HG02970 (cell line): ENCODE data around the gene PMIS2.

ENCODE experiments used
- ATAC-seq: cut with Tn5 transposase; IDR thresholded peaks from one replicate; pipeline ENCODE4 v1.9.1; 2021; ENCODE audit warnings: mild to moderate bottlenecking, moderate library complexity, moderate number of reproducible peaks; ENCODE audit not compliant: unreplicated experiment, low FRiP score

Gene PMIS2

DNA sequence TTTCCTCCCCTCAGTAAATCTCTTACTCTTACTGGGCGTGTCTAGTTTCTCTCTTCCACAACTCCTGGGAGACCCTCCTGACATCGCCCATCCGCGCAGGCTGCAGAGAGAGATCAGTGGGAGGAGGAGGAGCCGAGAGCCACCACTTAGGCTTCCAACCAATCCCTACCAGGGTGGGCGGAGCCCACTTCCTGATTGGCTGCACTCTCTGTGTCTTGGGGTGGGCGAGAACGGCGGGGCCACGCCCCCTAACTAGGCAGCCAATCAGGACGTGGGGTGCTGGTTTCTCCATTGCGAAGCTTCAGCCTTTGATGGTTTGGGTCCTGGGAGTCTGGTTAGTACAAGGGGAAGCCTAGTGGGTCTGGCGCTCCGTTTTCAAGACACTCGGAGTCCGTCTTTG lies at the start of gene PMIS2:
PMIS2 (plus strand) TSS at position 326 of the 400 bp plus-strand sequence. CDS start 87 bp downstream, outside the sequence.
- ATAC-seq, result no peak

DNA sequence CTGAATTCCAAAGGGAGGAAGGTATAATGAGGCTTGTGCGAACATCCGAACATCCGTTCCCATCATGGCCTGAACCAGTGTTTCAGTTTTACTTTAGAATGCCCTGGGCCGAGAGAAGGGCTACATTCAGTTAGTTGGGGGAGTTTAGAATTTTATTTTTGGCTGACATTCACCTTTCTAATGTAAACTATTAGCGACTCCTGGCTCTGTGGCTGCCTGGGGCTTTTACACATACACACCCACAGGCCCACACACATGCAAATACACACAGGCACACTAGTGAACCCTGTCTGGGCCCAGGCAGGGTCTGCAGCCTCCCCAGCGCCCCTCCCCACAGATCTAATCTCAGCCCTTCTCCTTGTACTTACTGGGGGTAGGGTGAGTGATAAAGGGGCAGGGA lies 46.7 kb upstream of the PMIS2 start:
- ATAC-seq, result no peak

DNA sequence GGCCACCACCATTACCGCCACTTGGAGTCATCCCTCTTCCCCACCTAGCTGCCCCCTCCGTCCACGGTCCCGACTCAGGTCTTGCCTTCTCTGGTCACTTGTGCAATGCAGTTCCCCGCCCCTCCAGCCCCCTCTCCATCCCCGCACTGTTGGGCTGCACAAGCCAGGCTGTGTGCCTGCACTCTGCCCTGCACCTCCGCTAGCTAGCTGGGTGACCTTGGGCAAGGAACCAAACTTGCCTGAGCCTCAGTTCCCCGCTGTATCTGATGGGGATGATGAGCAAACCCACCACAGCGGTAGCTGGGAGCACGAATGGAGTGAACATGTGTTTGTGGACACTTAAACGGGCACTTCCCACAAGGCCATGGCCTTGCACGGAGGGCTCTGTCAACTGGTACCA lies 46.1 kb upstream of the PMIS2 start:
- ATAC-seq, result no peak

DNA sequence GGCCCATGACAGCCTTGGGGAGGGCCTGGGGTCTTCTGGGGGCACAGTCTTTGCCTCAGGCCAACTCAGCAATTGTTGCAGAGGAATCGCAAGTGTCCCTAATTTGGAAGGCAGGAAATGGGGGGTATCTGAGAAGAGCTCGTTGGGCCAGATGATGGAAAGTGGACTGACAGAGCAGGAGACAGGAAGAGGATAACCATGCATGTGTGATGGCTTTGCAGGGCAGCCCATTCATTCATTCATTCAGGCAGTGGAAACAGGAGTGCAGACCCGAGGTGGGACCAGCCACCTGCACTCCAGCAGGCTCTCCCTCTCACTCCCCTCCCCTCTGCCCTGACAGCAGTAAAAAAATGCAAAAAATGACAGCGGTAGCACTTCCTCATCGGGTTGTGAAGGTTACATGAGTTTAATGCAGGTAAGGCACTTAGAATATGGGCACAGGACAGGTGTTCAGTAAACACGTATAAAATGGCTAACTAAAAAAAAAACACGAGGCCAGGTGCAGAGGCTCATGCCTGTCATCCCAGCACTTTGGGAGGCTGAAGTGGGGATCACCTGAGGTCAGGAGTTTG lies 45.5 kb upstream of the PMIS2 start:
- no peak for ATAC-seq

DNA sequence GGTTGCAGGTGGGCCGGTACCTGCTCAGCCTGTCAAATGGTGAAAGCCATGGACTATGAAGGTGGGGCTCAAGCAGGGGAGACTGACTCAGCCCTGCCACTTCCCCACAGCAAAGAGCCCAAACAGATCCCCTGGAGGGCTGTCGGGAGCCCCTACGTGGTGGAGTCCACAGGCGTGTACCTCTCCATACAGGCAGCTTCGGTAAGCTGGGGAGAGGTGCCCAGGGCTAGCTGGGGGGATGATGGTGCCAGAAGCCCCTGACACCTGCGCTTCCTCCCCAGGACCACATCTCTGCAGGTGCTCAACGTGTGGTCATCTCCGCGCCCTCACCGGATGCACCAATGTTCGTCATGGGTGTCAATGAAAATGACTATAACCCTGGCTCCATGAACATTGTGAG lies 43.8 kb upstream of the PMIS2 start:
- ATAC-seq, result no peak

DNA sequence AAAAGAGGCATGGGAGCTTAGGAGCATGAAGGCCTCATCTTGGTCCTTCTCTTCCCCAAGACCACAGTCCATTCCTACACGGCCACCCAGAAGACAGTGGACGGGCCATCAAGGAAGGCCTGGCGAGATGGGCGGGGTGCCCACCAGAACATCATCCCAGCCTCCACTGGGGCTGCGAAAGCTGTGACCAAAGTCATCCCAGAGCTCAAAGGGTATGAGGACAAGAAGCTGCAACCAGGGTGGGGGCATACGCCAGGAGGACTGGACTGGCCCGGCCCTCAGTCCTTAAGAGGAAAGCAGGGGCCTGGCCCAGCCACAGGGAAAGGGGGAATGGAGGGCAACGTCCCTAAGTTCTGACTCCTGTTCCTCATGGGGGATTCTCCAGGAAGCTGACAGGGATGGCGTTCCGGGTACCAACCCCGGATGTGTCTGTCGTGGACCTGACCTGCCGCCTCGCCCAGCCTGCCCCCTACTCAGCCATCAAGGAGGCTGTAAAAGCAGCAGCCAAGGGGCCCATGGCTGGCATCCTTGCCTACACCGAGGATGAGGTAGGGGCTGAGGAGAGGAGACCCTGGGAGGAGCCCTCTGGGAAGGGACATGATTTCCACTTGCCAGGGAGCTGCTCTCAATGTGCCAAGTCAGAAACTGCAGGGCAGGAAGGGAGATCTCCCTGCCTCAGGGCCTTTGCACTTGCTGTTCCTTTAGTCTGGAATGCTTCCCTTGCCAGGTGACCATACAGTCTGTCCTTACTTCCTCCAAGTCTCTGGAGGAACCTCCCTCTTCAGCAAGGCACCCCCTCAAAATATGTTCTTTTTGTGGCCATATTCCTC lies 42.5 kb upstream of the PMIS2 start:
- ATAC-seq, result no peak

DNA sequence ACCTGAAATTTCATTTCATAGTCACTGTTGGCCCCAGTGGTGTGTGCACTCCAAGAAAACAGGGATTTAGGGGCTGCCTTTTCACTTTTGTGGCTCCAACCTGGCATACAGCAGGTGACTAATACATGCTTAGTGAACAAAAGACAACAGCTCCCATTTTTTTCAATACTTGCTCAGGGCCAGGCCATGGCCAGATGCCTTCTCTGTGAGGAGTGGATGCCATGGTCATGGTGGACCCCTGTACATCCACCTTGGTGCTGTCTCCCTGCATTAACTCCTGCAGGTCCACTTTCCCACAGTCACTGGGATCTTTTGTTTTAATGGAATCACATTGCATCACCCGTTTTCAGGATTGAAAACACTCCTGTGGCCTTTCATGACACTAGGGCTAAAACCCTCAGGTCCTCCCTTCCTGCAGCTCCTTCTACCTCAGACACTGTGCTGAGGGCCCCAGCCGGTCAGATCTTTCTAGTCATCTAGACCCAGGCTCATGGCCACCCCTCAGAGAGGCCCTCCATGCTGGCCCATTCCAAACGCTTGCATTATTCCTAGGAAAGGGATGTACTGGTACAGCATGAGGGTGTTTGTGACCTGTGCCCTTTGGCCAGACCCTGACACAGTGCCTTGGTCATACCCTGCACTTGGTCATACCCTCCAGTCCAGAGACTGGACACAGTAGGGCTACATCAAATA lies 41.7 kb upstream of the PMIS2 start:
- ATAC-seq, result no peak

DNA sequence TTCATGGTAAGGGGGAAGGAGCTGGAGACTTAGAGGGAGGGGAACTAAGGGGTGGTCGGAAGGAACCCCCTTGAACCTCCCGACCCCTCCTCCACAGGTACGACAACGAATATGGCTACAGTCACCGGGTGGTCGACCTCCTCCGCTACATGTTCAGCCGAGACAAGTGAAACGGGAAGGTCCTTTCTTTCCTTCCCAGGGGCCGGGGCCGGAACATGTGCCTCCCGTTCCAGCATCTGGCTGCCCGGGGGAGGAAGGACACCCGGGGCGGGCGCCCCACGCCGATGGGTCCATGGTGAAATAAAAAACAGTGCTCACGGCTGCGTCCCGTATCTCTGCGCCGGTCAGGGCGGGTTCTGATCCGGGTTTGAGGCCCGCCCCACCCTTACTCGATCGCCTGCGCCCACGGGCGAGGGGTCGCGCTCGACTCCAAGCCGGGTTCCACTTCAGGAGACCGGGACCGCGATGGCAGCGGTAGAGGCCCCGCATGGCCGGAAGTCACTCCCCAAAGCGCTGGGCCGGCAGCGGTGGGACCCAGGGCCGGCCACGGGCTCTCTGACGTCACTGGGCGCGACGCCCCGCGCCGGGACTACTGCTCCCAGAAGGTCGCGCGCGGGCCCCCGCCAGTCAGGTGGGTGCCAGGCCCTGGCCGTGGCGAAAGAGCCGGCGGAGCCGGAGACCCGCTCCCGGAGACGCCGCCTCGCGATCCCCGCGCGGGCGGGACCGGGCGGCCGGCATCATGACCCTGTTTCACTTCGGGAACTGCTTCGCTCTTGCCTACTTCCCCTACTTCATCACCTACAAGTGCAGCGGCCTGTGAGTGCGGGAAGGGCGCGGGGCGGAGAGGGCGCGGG lies 40.7 kb upstream of the PMIS2 start, which contains the start of gene TMEM147:
TMEM147 (plus strand) TSS at position 626 of the 854 bp plus-strand sequence; CDS start at position 740, 114 bp downstream.
- ATAC-seq, result peak; percentile 85

DNA sequence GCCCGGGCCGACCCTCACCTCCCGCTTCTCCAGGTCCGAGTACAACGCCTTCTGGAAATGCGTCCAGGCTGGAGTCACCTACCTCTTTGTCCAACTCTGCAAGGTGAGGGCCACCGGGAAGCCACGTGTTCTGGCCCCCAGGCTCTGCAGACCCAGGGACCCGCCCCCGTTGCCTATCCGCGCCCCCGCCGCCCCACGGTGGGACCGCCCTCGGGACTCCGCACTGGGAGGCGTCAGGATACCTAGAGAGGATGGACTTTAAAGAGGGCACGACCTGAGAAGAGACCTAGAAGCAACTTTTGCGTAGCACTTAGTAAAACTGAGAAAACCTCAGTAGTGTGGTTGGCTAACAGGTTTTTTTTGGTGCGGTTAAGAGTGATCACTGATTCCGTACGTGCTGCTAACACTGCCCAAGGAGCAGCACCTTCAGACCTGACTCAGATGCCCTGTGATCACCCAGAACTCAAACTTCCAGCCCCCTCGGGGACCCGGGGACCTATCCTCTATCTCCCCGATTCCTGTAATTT lies 40.1 kb upstream of the PMIS2 start:
- ATAC-seq, result peak; percentile 26

DNA sequence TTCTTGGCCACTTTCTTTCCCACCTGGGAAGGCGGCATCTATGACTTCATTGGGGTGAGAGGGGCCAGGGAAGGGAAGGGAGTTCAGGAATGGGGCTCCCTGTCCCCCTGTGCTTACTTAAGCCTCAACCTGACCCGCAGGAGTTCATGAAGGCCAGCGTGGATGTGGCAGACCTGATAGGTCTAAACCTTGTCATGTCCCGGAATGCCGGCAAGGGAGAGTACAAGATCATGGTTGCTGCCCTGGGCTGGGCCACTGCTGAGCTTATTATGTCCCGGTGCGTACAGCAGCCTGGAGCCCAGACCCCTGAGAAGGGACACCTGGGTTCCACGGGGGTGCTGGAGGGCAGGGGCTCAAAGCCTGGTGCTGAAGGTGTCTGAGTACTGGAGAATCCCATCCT lies 39.4 kb upstream of the PMIS2 start:
- ATAC-seq, result no peak

DNA sequence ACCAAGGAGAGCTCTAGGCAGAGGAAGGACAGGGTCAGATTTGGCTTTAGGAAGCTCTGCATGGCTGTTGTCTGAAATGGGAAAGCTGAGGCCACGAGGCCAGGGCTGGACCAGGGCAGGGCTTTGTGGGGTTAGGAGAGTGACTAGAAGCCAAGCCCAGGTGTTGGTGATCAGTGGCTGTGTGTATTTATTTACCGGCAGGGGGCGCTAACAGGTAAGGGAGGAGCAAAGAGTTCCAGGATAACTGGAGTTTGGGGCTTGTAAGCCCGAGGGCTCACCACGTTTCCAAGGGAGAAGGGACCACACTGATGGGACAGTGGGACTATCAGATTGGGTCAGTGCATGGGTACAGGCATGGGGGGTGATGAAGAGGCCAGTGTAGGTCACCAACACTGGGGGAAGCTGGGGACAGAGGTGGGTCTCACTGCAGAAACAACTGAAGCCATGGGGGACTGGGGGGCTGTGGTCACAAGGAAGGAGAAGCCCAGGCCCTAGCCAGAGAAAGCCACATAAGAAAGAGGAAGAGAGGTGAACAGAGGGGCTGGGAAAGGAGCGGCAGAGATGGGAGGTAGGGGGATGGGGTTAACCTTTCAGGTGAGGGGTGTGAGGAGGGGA lies 36.7 kb upstream of the PMIS2 start:
- ATAC-seq, result no peak

DNA sequence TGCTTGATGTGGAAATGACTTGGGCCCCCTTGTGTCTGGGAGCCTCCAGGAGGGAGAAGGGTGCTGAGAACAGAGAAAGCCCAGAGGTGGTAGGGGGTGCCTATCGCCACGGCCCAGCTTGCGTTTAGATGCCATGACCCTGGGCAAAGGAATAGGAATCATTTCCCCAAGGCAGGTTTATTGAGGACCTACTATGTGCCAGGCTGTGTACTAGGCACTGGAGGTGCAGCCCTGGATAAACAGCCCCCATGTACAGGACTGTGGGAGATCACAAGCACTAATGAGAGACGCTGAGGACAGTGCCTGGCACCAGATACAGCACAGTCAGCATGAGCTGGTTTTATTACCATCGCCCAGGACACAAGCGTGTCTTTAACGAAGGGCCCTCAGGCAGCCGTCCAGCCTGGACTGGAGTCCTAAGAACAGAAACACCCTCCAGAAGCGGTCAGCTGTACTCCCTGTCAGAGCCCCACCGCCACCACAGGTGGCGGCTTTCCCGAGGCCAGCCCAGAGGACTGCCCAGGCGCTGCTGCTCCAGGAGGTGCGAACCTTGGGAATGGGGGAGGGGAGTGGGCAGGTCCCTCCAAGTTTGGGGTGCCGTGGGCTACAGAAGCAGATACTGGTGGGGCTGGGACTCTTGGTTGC lies 36.0 kb upstream of the PMIS2 start:
- ATAC-seq, result no peak

DNA sequence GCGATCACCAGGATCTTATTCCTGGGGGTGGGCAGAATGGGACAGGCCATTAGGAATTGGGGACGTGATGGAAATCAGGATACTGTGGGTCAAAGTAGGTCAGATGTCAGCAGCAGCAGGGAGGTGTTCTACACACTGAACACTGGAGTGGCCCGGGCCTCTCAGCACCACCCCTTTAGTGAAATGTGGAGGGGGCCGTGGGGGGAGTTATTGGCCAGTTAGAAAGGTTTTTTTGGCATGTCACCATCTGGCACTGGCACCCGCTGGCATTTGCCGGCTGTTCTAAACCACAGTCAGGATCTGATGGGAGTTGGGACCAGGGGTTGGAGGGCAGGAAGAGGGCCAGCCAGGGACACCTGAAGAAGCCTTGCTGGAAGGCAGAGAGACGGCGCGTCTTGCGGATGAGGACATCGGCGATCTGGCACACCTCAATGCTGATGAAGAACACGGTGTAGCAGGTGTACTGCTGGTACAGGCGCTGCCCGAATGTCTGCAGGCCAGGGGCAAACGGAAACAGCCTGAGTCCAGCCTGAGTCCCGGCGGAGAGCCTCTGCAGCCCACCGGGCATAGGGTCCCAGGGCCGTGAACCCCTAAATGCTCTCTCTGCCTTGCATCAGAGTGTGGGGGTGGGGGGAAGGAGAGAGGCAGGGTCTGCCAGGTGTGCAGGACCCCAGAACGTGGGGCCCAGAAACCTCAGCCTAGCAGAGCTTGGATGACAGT lies 34.7 kb upstream of the PMIS2 start:
- no peak for ATAC-seq

DNA sequence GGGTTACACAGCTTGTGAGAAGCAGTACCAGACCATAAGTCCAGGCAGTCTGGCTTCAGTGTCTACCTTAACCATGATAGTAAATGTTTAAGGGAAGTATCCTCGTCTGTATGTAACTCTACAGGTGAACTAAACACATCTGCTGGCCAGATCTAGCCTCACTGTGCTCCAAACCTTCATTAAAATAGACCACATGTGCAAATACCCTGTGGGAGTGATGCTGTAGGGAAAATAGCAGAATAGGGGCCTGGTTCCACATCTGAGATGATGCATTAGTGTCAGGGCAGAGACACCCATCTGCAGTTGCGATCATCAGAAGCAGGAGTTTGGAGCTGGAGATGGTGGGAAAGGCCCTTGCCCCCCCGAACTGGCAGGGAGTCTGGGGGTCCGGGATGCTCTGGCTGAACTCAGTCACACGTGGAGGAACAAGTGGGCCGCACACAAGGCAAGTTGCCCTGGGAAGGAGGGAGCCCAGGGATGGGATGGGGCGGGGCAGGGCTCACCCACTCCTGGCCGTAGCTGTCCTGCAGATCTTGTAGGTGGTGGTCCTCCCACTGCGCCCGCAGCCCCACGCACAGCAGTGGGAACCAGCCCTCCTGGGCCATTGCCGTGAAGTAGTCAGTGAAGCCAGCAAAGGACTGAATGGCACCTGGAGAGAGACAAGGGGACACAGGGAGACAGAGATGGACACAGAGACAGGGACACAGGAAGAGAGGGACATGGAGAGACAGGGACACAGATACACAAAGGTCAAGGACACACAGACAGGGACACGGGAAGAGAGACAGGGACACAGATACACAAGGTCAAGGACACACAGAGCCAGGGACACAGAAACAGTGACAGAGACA lies 33.2 kb upstream of the PMIS2 start:
- ATAC-seq, result no peak

DNA sequence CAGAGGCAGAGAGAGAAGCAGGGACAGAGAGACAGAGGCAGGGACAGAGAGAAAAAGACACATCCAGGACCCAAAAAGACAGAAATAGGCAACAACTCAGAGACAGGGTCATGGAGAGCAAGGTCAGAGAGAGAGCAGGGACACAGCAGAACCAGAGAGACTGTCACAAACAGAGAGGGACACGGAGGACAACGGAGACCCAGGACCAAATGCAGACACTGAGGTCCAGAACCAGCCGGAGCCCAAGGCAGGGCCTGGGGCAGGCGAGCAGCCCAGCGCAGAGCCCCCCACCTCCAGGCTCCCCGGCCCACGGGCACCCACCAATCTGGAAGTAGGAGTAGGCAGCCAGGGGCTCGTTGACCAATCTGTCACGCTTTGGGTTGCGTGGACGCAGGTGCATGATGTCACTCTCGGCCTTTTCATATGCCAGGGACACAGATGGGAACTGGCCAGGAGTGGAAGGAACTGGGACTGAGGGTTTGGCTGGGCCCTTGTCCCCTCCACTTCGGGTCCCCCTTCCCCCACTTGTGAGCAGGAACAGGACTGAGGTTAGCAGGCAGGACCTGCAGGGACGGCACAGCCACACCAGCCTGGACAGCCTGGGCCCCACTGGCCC lies 32.5 kb upstream of the PMIS2 start:
- no peak for ATAC-seq

DNA sequence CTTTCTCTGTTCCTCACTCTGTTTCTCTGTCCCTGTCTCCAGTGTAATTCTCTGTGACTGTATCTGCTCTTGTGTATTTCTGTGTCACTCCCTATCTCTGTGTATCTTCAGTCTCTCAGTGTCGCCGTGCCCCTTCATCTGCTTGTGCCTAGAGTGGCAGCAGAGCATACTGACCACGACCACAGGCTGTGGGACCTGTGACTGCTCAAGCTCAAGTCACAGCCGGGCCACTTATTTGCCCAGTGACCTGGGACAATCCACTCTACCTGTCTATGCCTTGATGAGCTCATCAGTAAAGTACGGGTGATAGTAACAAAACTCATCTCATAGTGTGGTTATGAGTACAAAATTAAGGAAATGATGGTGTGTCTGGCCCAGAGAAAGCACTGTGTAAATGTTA lies 31.9 kb upstream of the PMIS2 start:
- no peak for ATAC-seq

DNA sequence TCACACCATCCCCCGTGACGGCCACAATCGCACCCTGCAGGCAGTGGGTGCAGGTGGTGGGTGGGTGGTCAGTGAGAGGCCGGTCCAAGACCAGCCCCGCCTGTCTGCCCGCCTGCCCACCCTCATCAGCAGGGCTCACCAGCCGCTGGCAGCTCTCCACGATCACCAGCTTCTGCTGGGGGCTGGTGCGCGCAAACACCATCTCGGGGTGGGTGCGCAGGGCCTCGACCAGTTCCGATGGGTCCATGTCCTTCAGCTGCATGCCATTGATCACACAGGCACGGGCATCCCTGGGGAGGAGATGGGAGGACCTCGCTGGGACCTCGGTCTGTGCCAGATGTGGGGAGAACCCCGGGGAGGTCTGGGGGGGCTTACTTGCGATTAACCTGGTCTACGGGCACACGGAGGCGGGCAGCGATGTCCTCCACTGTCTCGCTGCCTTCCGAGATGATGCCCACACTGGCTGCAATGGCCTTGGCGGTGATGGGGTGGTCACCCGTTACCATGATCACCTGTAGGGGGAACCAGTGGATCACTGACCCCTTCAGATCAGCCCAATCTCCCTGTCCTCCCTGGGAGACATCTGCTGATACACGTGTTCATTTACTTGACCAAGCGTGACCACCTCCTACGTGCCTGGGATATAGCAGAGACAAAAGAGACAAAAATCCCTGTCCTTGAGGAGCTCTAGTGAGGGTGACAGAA lies 30.5 kb upstream of the PMIS2 start:
- no peak for ATAC-seq
